Nephron progenitor cell (in vitro differentiated cells): ENCODE data around the gene CAMK2D.
A peak's percentile ranks its signal among the peaks of the same experiment; 100 is the strongest.

Experiments
- DNase-seq: peaks from one replicate; pipeline ENCODE4 v3.0.0; 2021
- H3K27ac Mint-ChIP-seq: 2 replicates; pipeline ENCODE4 v1.8.0; 2021; ENCODE audit warnings: mild to moderate bottlenecking, moderate library complexity, mixed read lengths
- H3K27me3 Mint-ChIP-seq: 2 replicates; pipeline ENCODE4 v1.8.0; 2021; ENCODE audit warnings: mild to moderate bottlenecking, low read depth, mixed read lengths; ENCODE audit not compliant: poor library complexity
- H3K36me3 Mint-ChIP-seq: 2 replicates; pipeline ENCODE4 v1.8.0; 2021; ENCODE audit warnings: low read depth, mixed read lengths
- H3K4me1 Mint-ChIP-seq: 2 replicates; pipeline ENCODE4 v1.8.0; 2021; ENCODE audit warnings: mixed read lengths
- H3K4me3 Mint-ChIP-seq: 2 replicates; pipeline ENCODE4 v1.8.0; 2021; ENCODE audit warnings: mild to moderate bottlenecking, moderate library complexity, mixed read lengths
- H3K9me3 Mint-ChIP-seq: 2 replicates; pipeline ENCODE4 v1.8.0; 2021; ENCODE audit warnings: mild to moderate bottlenecking, moderate library complexity, mixed read lengths
- CTCF ChIP-seq: fragments of 200-600 bp; sonication (generic); IDR thresholded peaks from 2 replicates; pipeline ENCODE4 v1.5.0; 2021; ENCODE audit warnings: antibody characterized with exemption

CAMK2D gene

DNA sequence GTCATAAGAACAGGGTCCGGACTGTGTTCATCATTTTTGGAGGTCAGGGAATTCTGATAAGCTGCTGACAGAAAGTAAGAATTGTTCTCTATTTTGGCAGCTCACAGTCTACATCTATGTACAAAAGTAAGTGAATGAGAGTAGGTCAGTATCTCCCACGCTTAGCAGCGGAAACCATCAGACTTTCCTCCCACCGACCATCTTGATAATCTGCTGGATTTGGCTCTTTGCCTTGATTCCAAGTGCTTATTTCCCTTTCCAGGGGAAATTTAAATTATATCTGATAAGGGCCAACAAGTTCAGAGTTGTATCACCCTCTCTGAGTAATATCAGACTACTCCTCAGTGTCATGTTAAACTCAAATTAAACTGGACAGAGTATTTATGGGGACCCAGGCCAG, 118.0 kb downstream of the CAMK2D start:
- no peak for TF ChIP-seq CTCF
- Mint-ChIP-seq H3K4me3 (no peak overlapping the region), H3K27me3 (no peaks in the 10 kb centered on the region), H3K27ac (no peak overlapping the region), H3K4me1 (peaks cover 20% of the 10 kb centered on the region), H3K36me3 (no peaks in the 10 kb centered on the region), H3K9me3 (no peaks in the 10 kb centered on the region)
- no peak for DNase-seq

DNA sequence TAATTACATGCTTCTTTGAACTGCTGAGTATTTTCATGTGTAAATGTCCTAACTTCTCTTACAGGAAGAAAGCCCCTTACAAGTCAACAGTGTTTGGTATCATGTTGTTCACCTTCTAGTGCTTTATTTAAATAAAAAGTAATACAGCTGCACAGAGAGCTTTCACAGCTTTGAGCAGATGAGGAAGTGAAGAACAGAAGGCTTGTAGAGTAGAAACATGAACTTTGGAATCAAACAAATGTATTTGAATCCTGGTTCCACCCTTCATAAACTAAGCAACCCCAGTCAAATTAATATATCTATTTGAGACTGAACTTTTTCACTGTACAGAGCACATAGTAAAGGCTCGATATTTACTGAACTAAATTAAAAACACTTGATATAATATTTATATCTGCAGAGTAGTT, 120.5 kb downstream of the CAMK2D start:
- Mint-ChIP-seq H3K27ac (no peak overlapping the region), H3K9me3 (no peaks in the 10 kb centered on the region), H3K4me3 (no peak overlapping the region), H3K4me1 (peaks cover 7% of the 10 kb centered on the region), H3K27me3 (no peaks in the 10 kb centered on the region), H3K36me3 (no peaks in the 10 kb centered on the region)
- TF ChIP-seq CTCF, result no peak
- DNase-seq, result no peak

DNA sequence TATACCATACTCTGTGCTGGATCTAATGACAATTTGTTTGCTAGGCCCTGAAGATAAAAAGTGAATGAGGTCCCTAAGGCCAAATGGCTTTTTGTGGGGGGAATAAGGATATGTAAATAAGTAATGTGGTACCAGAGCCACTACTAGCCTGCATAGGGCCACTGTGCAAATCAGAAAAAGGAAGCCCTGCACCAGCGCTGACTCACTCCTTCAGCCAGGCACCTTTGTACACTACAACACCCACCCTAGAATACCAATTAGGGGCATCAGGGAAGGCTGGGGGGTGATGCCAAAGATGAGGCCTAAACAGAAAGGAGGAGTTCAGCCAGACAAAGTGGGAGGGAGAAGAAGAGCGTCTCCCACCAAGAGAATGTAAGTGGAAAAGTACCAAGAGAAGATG, 122.2 kb downstream of the CAMK2D start:
- H3K4me1 Mint-ChIP-seq, result no peaks in the 10 kb centered on the region
- no peaks in the 10 kb centered on the region for H3K36me3 Mint-ChIP-seq
- no peaks in the 10 kb centered on the region for H3K9me3 Mint-ChIP-seq
- H3K27me3 Mint-ChIP-seq, result no peaks in the 10 kb centered on the region
- no peak overlapping the region for H3K4me3 Mint-ChIP-seq
- no peak for TF ChIP-seq CTCF
- no peak overlapping the region for H3K27ac Mint-ChIP-seq
- DNase-seq, result no peak

GRCh38 chr4:113638562-113638832, 123.0 kb downstream of the CAMK2D start:
- no peak for TF ChIP-seq CTCF
- no peak for DNase-seq
- Mint-ChIP-seq H3K4me1 (no peaks in the 10 kb centered on the region), H3K4me3 (no peak overlapping the region), H3K9me3 (no peaks in the 10 kb centered on the region), H3K27me3 (no peaks in the 10 kb centered on the region), H3K27ac (no peak overlapping the region), H3K36me3 (no peaks in the 10 kb centered on the region)

DNA sequence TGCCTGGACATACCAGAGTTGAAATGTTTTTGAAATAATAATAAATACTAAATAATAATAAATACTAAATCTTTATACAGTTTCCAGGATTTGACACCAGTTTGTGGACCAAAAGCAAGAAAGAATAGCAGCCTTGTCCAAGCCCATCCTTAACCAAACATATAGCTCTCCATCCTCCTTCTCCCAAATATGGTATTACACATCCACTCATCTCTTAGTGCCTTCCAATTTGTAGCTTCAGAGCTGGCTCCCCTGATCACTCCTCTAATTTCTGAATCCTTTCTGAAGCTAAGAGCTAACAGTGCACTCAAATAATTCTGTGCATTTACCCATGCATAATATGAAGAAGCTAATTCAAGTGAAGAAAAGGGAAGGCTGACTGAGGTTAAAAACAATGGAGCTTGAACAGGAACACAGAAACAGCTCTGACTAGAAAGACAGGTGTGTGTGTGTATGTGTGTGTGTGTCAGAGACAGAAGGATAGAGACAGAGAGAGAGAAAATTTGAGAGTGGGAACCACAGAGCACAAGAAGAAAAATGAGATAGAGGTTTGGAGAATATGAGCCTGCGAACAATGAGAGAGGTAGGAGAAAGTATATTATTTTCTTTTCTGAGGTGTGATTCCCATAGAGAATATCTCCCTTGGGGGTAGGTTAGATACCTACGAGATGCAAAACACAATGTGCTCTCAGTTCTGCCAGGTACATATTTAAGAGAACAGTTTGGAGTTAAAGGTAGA, 123.5 kb downstream of the CAMK2D start:
- Mint-ChIP-seq H3K4me3 (no peak overlapping the region), H3K36me3 (no peaks in the 10 kb centered on the region), H3K9me3 (no peaks in the 10 kb centered on the region), H3K27me3 (no peaks in the 10 kb centered on the region), H3K4me1 (no peaks in the 10 kb centered on the region), H3K27ac (peak overlapping the region; percentile 19)
- TF ChIP-seq CTCF, result no peak
- no peak for DNase-seq

DNA sequence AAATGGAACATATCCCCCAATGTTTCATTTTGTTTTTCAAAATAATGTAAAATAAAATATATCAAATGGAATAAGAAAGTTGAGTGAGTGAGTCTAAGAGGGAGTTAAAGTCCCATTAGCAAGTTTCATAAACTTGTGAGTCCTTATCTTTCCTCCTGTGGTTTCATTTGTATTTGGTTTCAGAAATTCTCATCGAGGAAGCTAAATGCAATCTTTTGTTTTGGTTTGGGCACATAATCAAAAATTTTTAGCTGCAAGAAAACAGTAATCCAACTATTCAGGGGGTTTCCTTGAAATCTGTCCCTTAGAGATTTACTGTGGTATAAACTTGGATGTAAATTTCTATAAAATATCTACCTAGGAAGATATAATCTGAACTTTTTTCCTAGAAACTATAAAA, 124.2 kb downstream of the CAMK2D start:
- Mint-ChIP-seq H3K27me3 (no peaks in the 10 kb centered on the region), H3K9me3 (no peaks in the 10 kb centered on the region), H3K4me1 (no peaks in the 10 kb centered on the region), H3K27ac (no peak overlapping the region), H3K4me3 (no peak overlapping the region), H3K36me3 (no peaks in the 10 kb centered on the region)
- no peak for TF ChIP-seq CTCF
- DNase-seq, result no peak
